Stomach (tissue), 4 donors: Measurements from ENCODE around the gene FHOD3.

ENCODE experiments used
- CTCF ChIP-seq, 7 experiments: fragments of 450-650 bp in 4 of 7; fragments of 200-600 bp in 3 of 7; sonication (generic) in 3 of 7; IDR thresholded peaks; one replicate each; pipeline ENCODE4 v1.5.1; 2016 to 2019; ENCODE audit warnings: antibody characterized with exemption in 7 of 7, control low read depth in 2 of 7, mild to moderate bottlenecking in 1 of 7
- POLR2AphosphoS5 ChIP-seq, 3 donors: sonication (generic); formaldehyde crosslinking; IDR thresholded peaks; one replicate each; pipeline ENCODE4 v1.6.1; 2016; ENCODE audit warnings: antibody characterized with exemption in 3 of 3

- TF ChIP-seq CTCF (IDR thresholded peaks at IDR 0.05) (no peak), POLR2AphosphoS5 (IDR thresholded peaks at IDR 0.05) (no peak)
These were observed 80.7 kb downstream of the FHOD3 start for GRCh38 chr18:36378205-36378604.
